Hepatocyte (in vitro differentiated cells): Measurements from ENCODE around the gene IL13RA1.

Experiments used
- EZH2 ChIP-seq: fragments of 200-600 bp; sonication (generic); IDR thresholded peaks from 2 replicates; pipeline ENCODE4 v1.6.1; 2016; ENCODE audit warnings: antibody characterized with exemption, mild to moderate bottlenecking, borderline replicate concordance
- EZH2phosphoT487 ChIP-seq: fragments of 200-600 bp; sonication (generic); IDR thresholded peaks from one replicate; pipeline ENCODE4 v1.6.1; 2018; ENCODE audit warnings: antibody characterized with exemption, mild to moderate bottlenecking, low read depth, moderate library complexity; ENCODE audit not compliant: unreplicated experiment, severe bottlenecking
- TF ChIP-seq, protein P1 (sequence below): fragments of 200-600 bp; sonication (generic); IDR thresholded peaks from 2 replicates; pipeline ENCODE4 v1.5.1; 2016; ENCODE audit warnings: antibody characterized with exemption, mild to moderate bottlenecking; ENCODE audit not compliant: poor library complexity

DNA sequence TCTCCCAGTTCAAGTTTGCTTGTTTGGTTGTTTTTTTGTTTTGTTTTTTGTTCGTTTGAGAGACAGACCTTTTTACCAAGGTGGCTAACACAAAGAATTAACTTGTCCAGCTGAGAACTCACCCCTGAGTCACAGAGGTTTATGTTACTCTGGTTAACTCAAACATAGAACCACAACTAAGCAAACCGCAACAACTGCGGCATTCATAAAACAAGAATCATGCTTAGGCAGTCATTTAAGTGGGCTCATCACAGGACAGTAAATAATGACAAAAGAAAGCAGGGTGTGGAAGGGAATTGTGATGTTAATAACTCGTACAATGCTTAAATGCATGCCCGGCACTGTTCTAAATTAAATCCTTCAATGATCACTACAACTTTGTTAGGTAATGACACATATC is 24.7 kb upstream of the IL13RA1 start:
- TF ChIP-seq, protein P1, sequence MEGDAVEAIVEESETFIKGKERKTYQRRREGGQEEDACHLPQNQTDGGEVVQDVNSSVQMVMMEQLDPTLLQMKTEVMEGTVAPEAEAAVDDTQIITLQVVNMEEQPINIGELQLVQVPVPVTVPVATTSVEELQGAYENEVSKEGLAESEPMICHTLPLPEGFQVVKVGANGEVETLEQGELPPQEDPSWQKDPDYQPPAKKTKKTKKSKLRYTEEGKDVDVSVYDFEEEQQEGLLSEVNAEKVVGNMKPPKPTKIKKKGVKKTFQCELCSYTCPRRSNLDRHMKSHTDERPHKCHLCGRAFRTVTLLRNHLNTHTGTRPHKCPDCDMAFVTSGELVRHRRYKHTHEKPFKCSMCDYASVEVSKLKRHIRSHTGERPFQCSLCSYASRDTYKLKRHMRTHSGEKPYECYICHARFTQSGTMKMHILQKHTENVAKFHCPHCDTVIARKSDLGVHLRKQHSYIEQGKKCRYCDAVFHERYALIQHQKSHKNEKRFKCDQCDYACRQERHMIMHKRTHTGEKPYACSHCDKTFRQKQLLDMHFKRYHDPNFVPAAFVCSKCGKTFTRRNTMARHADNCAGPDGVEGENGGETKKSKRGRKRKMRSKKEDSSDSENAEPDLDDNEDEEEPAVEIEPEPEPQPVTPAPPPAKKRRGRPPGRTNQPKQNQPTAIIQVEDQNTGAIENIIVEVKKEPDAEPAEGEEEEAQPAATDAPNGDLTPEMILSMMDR: no peak
- TF ChIP-seq EZH2 (no peak), EZH2phosphoT487 (no peak)
